Measurements from ENCODE around the gene KISS1.

GRCh38 chr1:204227351-204227750 is 31.1 kb upstream of the KISS1 start:
- TF ChIP-seq CTCF (IDR thresholded peaks at IDR 0.05), result no peak
- no peak for TF ChIP-seq POLR2A (IDR thresholded peaks at IDR 0.05)

Data from body of pancreas (tissue), 4 donors.